Loucy (cell line): Measurements from ENCODE around the gene FTO.

ENCODE experiments used
- EZH2phosphoT487 ChIP-seq: fragments of 200-600 bp; IDR thresholded peaks from 2 replicates; pipeline ENCODE4 v1.6.1; 2018; ENCODE audit warnings: antibody characterized with exemption, mild to moderate bottlenecking, moderate library complexity, borderline replicate concordance
- TF ChIP-seq, protein P1 (sequence below): fragments of 200-600 bp; sonication (generic); conservative IDR thresholded peaks from 2 replicates; pipeline ENCODE4 v1.5.1; 2014; ENCODE audit warnings: mild to moderate bottlenecking, antibody characterized with exemption, low read length

- TF ChIP-seq, protein P1, sequence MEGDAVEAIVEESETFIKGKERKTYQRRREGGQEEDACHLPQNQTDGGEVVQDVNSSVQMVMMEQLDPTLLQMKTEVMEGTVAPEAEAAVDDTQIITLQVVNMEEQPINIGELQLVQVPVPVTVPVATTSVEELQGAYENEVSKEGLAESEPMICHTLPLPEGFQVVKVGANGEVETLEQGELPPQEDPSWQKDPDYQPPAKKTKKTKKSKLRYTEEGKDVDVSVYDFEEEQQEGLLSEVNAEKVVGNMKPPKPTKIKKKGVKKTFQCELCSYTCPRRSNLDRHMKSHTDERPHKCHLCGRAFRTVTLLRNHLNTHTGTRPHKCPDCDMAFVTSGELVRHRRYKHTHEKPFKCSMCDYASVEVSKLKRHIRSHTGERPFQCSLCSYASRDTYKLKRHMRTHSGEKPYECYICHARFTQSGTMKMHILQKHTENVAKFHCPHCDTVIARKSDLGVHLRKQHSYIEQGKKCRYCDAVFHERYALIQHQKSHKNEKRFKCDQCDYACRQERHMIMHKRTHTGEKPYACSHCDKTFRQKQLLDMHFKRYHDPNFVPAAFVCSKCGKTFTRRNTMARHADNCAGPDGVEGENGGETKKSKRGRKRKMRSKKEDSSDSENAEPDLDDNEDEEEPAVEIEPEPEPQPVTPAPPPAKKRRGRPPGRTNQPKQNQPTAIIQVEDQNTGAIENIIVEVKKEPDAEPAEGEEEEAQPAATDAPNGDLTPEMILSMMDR: no peak
- TF ChIP-seq EZH2phosphoT487: no peak
Measured at GRCh38 chr16:53732296-53732929, 28.5 kb downstream of the FTO start.
